Renal pelvis (tissue), 4 donors: ENCODE measurements around the gene SAPCD2. TPM values are rescaled to one million over a fixed set of nuclear protein-coding genes. Genes with fewer than 3 reads are reported as not detected.

ENCODE experiments used
- DNase-seq: peaks from one replicate; pipeline ENCODE4 v3.0.0-alpha.2; 2013
- polyA plus RNA-seq, 3 donors: library from polyadenylated mRNA; unstranded; fragments of 120-200 nt; gene quantifications; one replicate each; pipeline ENCODE4 v1.2.1, GENCODE V29; 2013; ENCODE audit not compliant: insufficient read length in 3 of 3

The SAPCD2 gene
- polyA plus RNA-seq, 3 donors = 8.0 to 10.4 (median 10.0) TPM

GRCh38 chr9:137019891-137020683 is 50.3 kb downstream of the SAPCD2 start:
- DNase-seq = no peak

- DNase-seq = no peak
These were observed 51.4 kb downstream of the SAPCD2 start for GRCh38 chr9:137018761-137019559.

DNA sequence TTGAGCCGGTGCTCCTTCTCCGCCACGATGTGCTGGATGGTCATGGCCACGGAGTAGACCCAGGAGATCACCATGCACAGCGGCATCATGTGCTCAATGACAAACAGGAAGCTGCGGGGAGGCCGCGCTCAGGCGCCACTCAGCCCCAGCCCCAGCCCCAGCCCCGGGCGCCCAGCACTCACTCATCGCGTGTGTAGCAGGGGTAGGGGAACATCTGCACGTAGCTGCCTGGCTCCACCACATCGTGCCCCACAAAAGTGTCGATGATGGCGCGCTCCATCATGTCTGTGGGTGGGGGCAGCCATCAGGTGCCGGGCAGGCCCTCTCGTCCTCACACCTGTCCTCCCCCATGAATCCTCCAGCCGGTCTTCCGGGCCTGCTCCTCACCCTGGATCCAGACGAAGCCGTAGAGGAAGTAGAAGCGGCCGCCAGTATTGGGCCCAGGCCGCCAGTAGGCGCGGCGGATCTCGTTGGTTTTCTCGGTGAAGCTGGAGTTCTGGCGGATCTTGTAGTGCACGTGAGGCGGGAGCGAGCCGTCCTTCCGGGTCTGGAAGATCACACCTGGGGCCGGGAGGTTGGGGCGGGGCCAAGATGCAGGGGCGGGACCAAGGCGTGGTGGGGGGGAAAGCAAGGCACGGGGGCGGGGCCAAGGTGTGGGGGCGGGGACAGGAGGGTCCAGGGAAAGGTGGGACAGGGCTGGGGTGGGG is 52.4 kb downstream of the SAPCD2 start:
- DNase-seq = no peak

DNA sequence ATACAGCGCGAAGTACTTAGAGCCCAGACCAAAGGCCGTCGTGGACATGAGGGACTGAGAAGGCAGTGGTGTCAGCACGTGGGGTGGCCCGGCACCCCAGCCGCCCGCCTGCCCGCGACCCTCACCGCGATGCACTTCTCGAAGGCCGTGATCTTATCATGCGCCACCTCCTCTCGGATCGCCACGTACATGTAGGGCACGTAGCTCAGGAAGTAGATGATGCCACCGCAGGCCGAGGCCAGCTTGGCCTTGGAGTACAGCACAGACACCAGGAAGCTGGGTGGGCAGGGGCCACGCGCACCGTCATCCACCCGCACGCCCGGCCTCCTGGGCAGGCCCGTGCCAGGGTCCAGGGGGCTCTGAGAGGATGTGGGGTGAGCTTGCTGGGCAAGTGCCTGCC is 53.3 kb downstream of the SAPCD2 start:
- no peak for DNase-seq

DNA sequence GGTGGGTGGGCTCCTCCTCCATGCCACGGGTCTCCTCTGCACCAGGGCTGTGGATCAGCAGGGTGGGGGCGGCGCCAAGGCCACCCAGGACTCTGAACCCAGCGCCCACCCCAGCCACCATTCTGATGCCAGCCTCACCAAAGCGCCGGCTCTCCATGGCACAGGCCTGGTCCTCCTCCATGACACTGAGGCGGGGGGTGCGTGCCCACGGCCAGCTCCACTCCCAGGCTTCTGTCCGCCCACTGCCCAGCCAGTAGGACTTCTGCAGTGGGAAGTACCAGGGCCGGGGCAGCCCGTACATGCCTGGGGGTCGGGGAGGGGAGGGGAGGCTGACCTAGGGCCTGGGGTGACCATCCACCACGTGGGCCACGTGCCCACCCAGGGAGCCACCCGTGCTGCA is 53.9 kb downstream of the SAPCD2 start:
- no peak for DNase-seq

DNA sequence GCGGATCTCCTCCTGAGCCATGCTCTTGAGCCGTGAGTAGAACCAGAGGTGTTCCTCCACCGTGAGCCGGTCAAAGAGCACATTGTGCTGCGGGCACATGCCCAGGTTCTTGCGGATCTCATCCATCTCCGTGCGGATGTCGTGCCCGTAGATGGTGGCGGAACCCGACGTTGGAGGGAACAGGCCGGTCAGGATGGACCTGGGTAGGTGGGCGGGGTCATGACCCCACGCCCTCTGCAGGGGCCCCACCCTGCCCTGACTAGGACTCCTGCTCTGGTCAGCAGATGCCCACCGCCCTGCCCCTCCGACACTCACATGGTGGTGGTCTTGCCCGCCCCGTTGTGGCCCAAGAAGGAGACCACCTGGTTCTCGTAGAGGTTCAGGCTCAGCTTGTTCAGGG is 54.4 kb downstream of the SAPCD2 start:
- DNase-seq = no peak

- no peak for DNase-seq
These were observed 54.8 kb downstream of the SAPCD2 start for GRCh38 chr9:137015540-137015930.

GRCh38 chr9:137014776-137015539 is 55.4 kb downstream of the SAPCD2 start:
- DNase-seq = no peak

DNA sequence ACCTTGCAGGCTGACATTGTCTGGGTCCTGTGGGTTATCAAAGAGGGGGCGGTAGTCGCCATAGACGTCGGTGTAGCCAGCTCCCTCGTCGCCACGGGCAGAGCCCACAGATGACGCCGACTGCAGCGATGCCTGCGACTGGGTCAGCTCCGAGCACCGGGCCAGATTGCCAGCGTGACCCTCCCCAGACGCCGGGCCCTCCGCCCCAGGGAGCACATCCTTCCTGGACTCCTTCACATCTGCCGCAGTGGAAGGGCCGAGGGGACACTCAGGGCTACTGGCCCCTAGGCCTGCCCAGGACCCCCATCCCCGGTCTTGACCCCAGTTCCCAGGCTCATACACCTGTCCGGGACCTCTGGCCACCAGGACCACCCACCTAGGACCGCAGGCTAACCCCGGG is 56.2 kb downstream of the SAPCD2 start:
- DNase-seq = no peak

DNA sequence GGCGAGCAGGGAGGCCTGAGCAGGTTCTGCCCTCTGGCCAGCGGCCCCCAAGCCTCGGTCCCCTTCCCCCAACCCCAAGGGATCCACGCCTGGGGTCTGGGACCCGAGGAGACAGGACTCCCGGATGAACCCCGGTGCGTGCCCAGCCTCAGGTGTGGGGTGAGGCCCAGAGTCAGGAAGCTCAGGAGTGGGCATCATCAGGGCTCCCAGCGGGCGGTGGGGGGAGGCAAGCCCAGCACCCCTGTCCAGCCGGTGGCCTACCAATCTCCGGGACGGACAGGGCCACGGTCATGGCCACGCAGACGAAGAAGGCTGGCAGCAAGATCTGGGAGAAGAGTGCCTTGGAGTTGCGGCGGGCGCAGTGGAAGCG is 56.8 kb downstream of the SAPCD2 start:
- DNase-seq = no peak

- no peak for DNase-seq
These were observed 57.4 kb downstream of the SAPCD2 start for GRCh38 chr9:137012694-137013570.

Other genes with a start within 250 kb of the SAPCD2 start
- 1 to 10 TPM; 1.5 to 1.7 (median 1.6) TPM for gene AJM1, start 228.1 kb downstream of the SAPCD2 start, polyA plus RNA-seq
- gene PHPT1, start 221.1 kb downstream of the SAPCD2 start, polyA plus RNA-seq = 100 to 1,000 TPM in 2 of 3 donors, 10 to 100 TPM in 1; 82.5 to 120 (median 115) TPM
- 10 to 100 TPM in 1 of 3 donors, 1 to 10 TPM in 2; 9.5 to 11.6 (median 10.0) TPM for gene MAMDC4, start 218.2 kb downstream of the SAPCD2 start, polyA plus RNA-seq
- 100 to 1,000 TPM; 342 to 449 (median 388) TPM for gene EDF1, start 204.2 kb downstream of the SAPCD2 start, polyA plus RNA-seq
- gene TRAF2, start 184.0 kb downstream of the SAPCD2 start, polyA plus RNA-seq = 10 to 100 TPM; 15.3 to 17.4 (median 16.4) TPM
- 10 to 100 TPM; 48.7 to 65.9 (median 64.8) TPM for gene FBXW5, start 125.8 kb downstream of the SAPCD2 start, polyA plus RNA-seq
- 1 to 10 TPM in 2 of 3 donors, under 1 TPM in 1; 0.83 to 1.3 (median 1.2) TPM for gene C8G, start 125.3 kb downstream of the SAPCD2 start, polyA plus RNA-seq
- 10 to 100 TPM; 23.7 to 39.5 (median 37.3) TPM for gene LCN12, start 118.3 kb downstream of the SAPCD2 start, polyA plus RNA-seq
- gene PTGDS, start 93.1 kb downstream of the SAPCD2 start, polyA plus RNA-seq = 10 to 100 TPM; 52.6 to 87.9 (median 87.8) TPM
- gene LCNL1, start 87.6 kb downstream of the SAPCD2 start, polyA plus RNA-seq = under 1 TPM; 0.18 to 0.38 (median 0.36) TPM
- gene PAXX, start 78.1 kb downstream of the SAPCD2 start, polyA plus RNA-seq = 10 to 100 TPM; 33.4 to 40.8 (median 40.4) TPM
- gene CLIC3, start 74.0 kb downstream of the SAPCD2 start, polyA plus RNA-seq = under 1 TPM; 0.29 to 0.57 (median 0.47) TPM
- 10 to 100 TPM; 56.6 to 68.7 (median 63.6) TPM for gene ABCA2, start 42.3 kb downstream of the SAPCD2 start, polyA plus RNA-seq
- gene FUT7, start 38.5 kb downstream of the SAPCD2 start, polyA plus RNA-seq = under 1 TPM in 1 of 3 donors, not detected in 2; 0.18 TPM
- gene NPDC1, start 24.4 kb downstream of the SAPCD2 start, polyA plus RNA-seq = 10 to 100 TPM; 28.3 to 38.5 (median 32.0) TPM
- 1 to 10 TPM; 5.5 to 7.4 (median 7.3) TPM for gene ENTPD2, start 16.5 kb downstream of the SAPCD2 start, polyA plus RNA-seq
- gene UAP1L1, start 7.0 kb upstream of the SAPCD2 start, polyA plus RNA-seq = 1 to 10 TPM; 5.4 to 8.6 (median 6.3) TPM
- 10 to 100 TPM; 56.7 to 71.5 (median 64.7) TPM for gene MAN1B1, start 16.4 kb upstream of the SAPCD2 start, polyA plus RNA-seq
- 10 to 100 TPM; 24.0 to 29.6 (median 27.7) TPM for gene DPP7, start 44.2 kb upstream of the SAPCD2 start, polyA plus RNA-seq
- under 1 TPM in 1 of 3 donors, not detected in 2; 0.36 TPM for gene GRIN1, start 68.6 kb upstream of the SAPCD2 start, polyA plus RNA-seq
- gene LRRC26, start 99.5 kb upstream of the SAPCD2 start, polyA plus RNA-seq = under 1 TPM in 1 of 3 donors, not detected in 2; 0.34 TPM
- gene TMEM210, start 101.5 kb upstream of the SAPCD2 start, polyA plus RNA-seq = not detected
- gene ANAPC2, start 118.0 kb upstream of the SAPCD2 start, polyA plus RNA-seq = 10 to 100 TPM; 46.2 to 55.9 (median 51.3) TPM
- gene SSNA1, start 118.1 kb upstream of the SAPCD2 start, polyA plus RNA-seq = 10 to 100 TPM; 55.4 to 69.1 (median 65.3) TPM
- 10 to 100 TPM; 14.6 to 23.2 (median 22.0) TPM for gene TPRN, start 130.2 kb upstream of the SAPCD2 start, polyA plus RNA-seq
- gene TMEM203, start 135.1 kb upstream of the SAPCD2 start, polyA plus RNA-seq = 10 to 100 TPM; 41.9 to 47.5 (median 44.7) TPM
- 10 to 100 TPM; 13.3 to 18.9 (median 17.2) TPM for gene NDOR1, start 135.1 kb upstream of the SAPCD2 start, polyA plus RNA-seq
- 10 to 100 TPM; 12.8 to 13.8 (median 13.2) TPM for gene RNF208, start 151.7 kb upstream of the SAPCD2 start, polyA plus RNA-seq
- 10 to 100 TPM; 10.9 to 17.0 (median 16.3) TPM for gene CYSRT1, start 154.6 kb upstream of the SAPCD2 start, polyA plus RNA-seq
- gene RNF224, start 156.9 kb upstream of the SAPCD2 start, polyA plus RNA-seq = 10 to 100 TPM; 10.1 to 15.2 (median 13.8) TPM
- gene SLC34A3, start 160.3 kb upstream of the SAPCD2 start, polyA plus RNA-seq = 10 to 100 TPM; 10.3 to 12.1 (median 11.4) TPM
- 100 to 1,000 TPM; 383 to 516 (median 420) TPM for gene TUBB4B, start 170.7 kb upstream of the SAPCD2 start, polyA plus RNA-seq
- 1 to 10 TPM; 2.8 to 3.9 (median 3.9) TPM for gene STPG3, start 180.7 kb upstream of the SAPCD2 start, polyA plus RNA-seq
- gene NELFB, start 184.8 kb upstream of the SAPCD2 start, polyA plus RNA-seq = 10 to 100 TPM; 57.3 to 65.4 (median 61.7) TPM
- gene TOR4A, start 207.2 kb upstream of the SAPCD2 start, polyA plus RNA-seq = 1 to 10 TPM; 5.8 to 8.1 (median 7.3) TPM
- gene NRARP, start 231.7 kb upstream of the SAPCD2 start, polyA plus RNA-seq = 1 to 10 TPM; 7.4 to 9.7 (median 8.5) TPM